HPDE6-E6E7 (cell line): Measurements from ENCODE around the gene RASSF1.

Experiments used
- DNase-seq: peaks from one replicate; pipeline ENCODE4 v3.0.0; 2011; ENCODE audit warnings: missing footprints; ENCODE audit errors: extremely low spot score

Gene RASSF1

DNA sequence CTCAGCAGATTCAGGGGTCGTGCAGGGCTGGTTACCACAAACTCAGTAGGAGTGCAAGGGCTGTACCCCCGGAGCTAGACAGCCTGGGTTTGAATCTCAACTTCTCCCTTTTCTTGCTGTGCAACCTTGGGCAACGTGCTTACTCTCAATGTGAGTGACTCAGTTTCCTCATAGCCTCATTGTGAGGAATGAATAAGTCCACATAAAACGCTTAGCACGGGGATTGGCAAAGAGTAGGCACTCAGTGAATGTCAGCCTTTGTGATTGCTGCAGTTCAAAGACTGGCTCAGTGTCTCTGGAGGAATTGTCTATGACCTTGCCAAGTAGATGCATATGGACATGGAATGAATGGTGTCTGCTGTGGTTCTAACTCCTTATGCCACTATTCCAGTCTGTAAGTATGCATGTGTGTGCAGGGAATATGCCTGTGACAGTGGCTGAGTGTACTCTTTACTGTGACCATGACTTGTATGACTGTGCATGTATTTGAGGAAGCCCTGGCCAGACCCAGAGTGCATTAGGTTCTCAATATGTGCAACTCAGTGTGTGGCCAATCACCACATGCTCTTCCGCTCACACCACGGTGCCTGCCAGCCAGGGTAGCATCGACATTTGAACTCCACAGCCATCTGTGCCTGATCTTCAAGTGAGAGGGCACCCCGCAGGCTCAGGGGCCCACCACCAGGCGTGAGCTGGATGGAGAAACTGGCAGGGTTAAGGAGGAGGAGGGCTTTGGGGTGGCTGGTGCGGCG lies 40.5 kb downstream of the RASSF1 start:
- DNase-seq: no peak

GRCh38 chr3:50299638-50299928 lies 41.1 kb downstream of the RASSF1 start:
- peak; percentile 60 for DNase-seq

- DNase-seq: peak; percentile 71
These were observed 41.6 kb downstream of the RASSF1 start, which contains the start of the genes HYAL3 and NAA80 for GRCh38 chr3:50298836-50299637. TSS of gene HYAL3 (minus strand) at chr3:50299405. CDS start at chr3:50295602, 3,803 bp downstream. TSS of gene NAA80 (minus strand) at chr3:50299405. CDS start at chr3:50297463, 1,942 bp downstream.

DNA sequence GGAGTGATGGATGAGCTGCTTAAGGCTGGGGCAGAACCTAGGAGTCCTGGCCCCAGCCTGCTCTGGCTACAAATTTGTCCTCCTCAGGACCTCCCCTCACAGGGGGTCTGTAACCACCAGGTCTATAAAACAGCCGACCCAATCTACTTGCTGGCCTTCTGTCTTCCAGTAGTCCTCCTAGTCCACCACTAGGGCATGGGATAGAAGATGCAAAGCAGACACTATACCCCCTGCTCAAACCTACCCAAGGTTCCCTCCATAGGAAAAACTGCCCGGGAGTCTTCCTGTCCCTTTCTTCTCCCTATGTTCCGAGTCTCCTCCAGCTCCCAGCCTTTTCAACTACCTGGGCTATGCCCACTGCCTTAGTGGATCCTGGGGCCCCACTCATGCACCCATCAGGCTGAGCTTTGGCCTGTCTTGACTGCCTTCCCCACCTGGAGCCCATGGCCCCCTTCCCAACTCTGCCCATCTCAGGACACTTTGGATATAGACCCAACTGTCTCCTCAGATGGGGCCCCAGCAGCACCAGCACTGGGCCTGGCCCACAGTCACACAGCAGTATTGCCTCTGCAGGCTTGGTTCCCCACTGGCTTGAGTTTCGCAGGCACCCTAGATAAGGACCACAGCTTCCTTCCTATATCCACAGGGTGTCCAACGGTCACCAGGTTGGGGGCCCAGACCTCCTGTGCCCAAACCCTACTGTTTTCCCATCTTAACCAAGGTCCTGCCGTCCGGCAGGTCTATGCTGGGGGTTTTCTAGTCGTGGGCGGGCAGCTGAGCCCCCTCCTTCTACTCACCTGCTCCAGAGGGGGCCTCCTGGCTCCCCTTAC lies 42.5 kb downstream of the RASSF1 start:
- DNase-seq: no peak

DNA sequence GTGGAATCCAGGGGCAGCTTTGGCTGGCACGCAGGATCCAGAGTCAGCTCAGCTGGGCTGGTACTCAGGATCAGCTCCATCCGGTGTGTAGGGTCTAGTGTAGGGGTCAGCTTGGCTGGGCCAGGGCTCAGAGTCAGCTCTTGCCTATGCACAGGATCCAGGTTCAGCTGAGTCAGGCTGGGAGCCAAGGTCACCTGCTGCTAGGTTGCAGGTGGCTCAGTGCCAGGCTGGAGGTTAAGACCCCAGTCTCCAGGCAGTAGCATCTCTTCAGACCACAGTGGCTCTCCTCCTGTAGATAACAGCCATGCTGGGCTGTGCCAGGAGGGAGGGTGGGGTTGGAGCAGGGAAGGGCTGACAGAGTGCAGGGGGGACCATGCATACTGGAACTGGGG lies 43.3 kb downstream of the RASSF1 start:
- no peak for DNase-seq

GRCh38 chr3:50296721-50297383 lies 43.8 kb downstream of the RASSF1 start:
- DNase-seq: no peak

DNA sequence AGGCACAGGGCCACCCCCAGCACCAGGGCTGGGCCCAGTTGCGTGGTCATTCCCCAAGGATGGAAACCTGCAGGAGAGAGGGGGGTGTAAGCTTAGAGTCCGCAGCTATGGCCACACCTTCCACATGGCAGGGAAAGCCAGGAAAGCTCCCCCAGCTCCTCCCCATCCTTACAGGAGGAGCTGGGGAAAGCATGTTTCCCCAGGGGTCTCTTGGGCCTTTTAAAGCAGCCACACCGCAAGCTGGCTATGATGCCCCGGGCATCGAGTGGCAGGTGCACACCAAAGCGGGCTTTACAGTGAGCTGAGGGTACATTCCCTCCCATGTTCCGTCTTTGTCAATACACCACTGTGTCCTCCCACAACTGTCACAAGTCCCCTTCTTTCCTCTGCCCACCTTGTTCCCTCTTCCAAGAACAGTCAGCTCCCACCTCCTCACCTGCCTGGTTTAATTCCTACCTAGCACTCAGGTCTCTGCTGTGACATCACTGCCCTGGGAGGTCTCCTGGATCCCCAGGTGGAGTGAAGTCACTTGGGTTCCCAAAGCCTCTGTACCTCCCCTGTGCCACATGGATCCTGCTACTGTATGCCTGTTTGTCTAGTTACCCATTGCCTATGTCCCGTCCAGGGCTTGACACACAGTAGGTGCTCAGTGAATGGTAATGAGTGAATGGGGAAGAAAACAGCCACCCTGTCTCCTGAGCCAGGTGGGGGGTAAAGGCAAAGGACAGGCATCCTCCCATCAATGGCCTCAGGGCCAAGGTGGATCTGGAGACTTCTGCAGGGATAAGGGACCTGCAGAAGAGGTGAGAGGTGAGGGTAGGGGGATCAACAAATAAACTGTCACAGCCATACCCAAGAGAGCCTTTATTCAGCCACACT lies 44.8 kb downstream of the RASSF1 start:
- no peak for DNase-seq

DNA sequence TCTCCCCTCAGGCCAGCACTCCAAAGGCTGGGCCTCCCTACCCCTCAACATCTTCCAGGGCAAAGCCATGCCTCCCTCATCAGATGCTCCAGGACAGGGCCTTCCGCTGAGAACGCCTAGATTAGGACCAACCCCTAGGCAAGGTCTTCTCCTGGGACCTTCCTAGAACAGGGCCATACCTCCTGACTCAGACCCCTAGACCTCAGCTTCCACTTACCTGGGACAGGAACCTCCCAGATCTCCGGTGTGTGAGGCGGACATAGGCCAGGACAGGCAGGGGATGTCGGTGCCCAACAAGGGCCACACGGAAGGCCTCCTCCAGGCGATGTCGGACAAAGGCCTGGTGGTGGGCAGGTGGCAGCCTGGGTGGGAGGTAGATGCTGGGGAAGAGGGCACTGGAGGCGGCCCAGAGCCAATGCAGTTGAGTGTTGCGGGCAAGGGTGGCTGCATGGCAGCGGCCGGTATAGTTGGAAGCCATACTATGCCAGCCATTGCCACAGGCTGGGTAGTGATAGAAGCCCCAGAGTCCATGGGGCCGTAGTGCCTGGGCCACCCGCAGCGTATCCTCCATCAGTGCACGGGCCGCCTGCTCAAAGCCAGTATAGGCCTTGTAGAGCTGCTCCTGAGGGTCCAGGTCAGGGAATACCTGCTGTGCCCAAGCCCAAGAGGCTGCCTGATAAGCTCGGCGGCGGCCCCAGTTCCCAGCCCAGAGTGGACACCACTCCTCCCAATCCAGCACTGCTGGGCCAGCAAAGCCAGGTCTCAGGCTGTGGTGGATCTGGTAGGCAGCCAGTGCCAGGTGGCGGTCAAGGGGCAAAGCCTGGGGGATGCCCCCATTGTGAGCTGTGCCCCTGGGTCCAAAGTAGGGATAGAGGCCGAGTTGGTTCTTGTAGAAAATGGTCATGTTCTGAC lies 45.9 kb downstream of the RASSF1 start:
- no peak for DNase-seq

- DNase-seq: no peak
These were observed 46.5 kb downstream of the RASSF1 start for GRCh38 chr3:50294089-50294488.

GRCh38 chr3:50293079-50293801 lies 47.4 kb downstream of the RASSF1 start:
- DNase-seq: no peak

- peak; percentile 65 for DNase-seq
These were observed 48.2 kb downstream of the RASSF1 start, which contains the start of gene IFRD2 for GRCh38 chr3:50292159-50293078. TSS of gene IFRD2 (minus strand) at chr3:50292429. CDS start at chr3:50292274, 155 bp downstream.

- DNase-seq: no peak
These were observed 50.4 kb downstream of the RASSF1 start for GRCh38 chr3:50290161-50290641.

DNA sequence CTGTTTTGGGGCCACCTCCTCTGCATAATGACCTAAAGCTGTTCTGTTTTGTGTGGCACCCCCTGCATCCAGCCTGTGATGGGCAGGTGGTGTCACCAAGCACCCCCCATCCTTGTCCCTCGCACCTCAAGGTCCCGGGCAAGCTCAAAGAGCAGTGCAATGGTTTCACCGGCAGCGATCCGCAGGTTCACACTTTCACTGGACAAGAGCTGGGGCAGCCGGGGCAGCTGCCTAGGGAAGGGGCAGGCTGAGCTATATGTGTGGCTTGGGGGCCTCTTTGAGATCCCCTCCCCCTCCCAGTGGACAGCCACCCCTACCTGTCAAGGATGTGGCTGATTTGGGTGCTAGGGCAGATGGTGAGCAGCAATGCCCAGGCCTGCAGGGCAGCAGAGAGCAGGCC lies 51.5 kb downstream of the RASSF1 start:
- no peak for DNase-seq

- no peak for DNase-seq
These were observed 52.1 kb downstream of the RASSF1 start for GRCh38 chr3:50288387-50289007.

GRCh38 chr3:50287262-50287661 lies 53.4 kb downstream of the RASSF1 start:
- no peak for DNase-seq

- no peak for DNase-seq
These were observed 54.1 kb downstream of the RASSF1 start for GRCh38 chr3:50286322-50287227.
